GM12878 (cell line): ENCODE data around the gene C2CD5. TPM values are rescaled to one million over a fixed set of nuclear protein-coding genes. Genes with fewer than 3 reads are reported as not detected.

Experiments
- CEBPZ ChIP-seq: fragments of 150-350 bp; IDR thresholded peaks from 2 replicates; pipeline ENCODE4 v1.6.1; 2016; ENCODE audit warnings: low read depth, low read length
- DPF2 ChIP-seq: fragments of 450-650 bp; IDR thresholded peaks from 2 replicates; pipeline ENCODE4 v1.6.1; 2017; ENCODE audit warnings: mild to moderate bottlenecking
- ETV6 ChIP-seq, 2 experiments: fragments of 450-650 bp in 1 of 2; IDR thresholded peaks in 1 of 2; conservative IDR thresholded peaks in 1 of 2; 2 replicates each; pipeline ENCODE4 v1.6.1; 2014; ENCODE audit warnings: antibody characterized with exemption in 1 of 2, borderline replicate concordance in 1 of 2, low read depth in 1 of 2, mild to moderate bottlenecking in 1 of 2, moderate library complexity in 1 of 2
- HDAC2 ChIP-seq: fragments of 200-600 bp; sonication (generic); IDR thresholded peaks from 2 replicates; pipeline ENCODE4 v1.6.1; 2017
- KLF5 ChIP-seq: fragments of 450-650 bp; IDR thresholded peaks from 2 replicates; pipeline ENCODE4 v1.6.1; 2014; ENCODE audit warnings: mild to moderate bottlenecking; ENCODE audit not compliant: partially characterized antibody
- MTA3 ChIP-seq: IDR thresholded peaks from 2 replicates; pipeline ENCODE4 v1.6.1; 2012; ENCODE audit warnings: low read length, inconsistent platforms, borderline replicate concordance
- NKRF ChIP-seq: fragments of 450-650 bp; conservative IDR thresholded peaks from 2 replicates; pipeline ENCODE4 v1.6.1; 2017; ENCODE audit warnings: mild to moderate bottlenecking, moderate library complexity
- NR2C2 ChIP-seq: IDR thresholded peaks from 2 replicates; pipeline ENCODE4 v1.6.1; 2011; ENCODE audit warnings: borderline replicate concordance, low read depth; ENCODE audit not compliant: control insufficient read depth, insufficient read length
- NRF1 ChIP-seq: conservative IDR thresholded peaks from 2 replicates; pipeline ENCODE4 v1.6.1; 2011; ENCODE audit warnings: mild to moderate bottlenecking, low read depth, low read length, improper control_type of control experiment
- RB1 ChIP-seq: fragments of 450-650 bp; formaldehyde crosslinking; IDR thresholded peaks from 2 replicates; pipeline ENCODE4 v1.6.1; 2017; ENCODE audit warnings: mild to moderate bottlenecking, borderline replicate concordance
- RBBP5 ChIP-seq: fragments of 200-600 bp; sonication (generic); conservative IDR thresholded peaks from 2 replicates; pipeline ENCODE4 v1.6.1; 2016
- SMAD1 ChIP-seq: fragments of 450-650 bp; IDR thresholded peaks from 2 replicates; pipeline ENCODE4 v1.6.1; 2018; ENCODE audit warnings: mild to moderate bottlenecking, low read depth; ENCODE audit not compliant: partially characterized antibody
- TCF3 ChIP-seq: IDR thresholded peaks from 2 replicates; pipeline ENCODE4 v1.6.1; 2012; ENCODE audit warnings: low read depth, mild to moderate bottlenecking, low read length, borderline replicate concordance; ENCODE audit not compliant: insufficient read depth
- WRNIP1 ChIP-seq: IDR thresholded peaks from 2 replicates; pipeline ENCODE4 v1.6.1; 2011; ENCODE audit warnings: low read depth, low read length, improper control_type of control experiment, borderline replicate concordance
- YY1 ChIP-seq: IDR thresholded peaks from 2 replicates; pipeline ENCODE4 v1.6.1; 2011; ENCODE audit warnings: low read depth, mild to moderate bottlenecking, low read length
- polyA plus RNA-seq, 11 experiments: library from polyadenylated mRNA; depleted of rRNA in 4 of 11; unstranded in 6 of 11; stranded (reverse) in 5 of 11; fragments of >200 nt; fragmentation: Nextera tagmentation in 4 of 11; fragmentation: Illumina TruSeq in 1 of 11; extraction: Ambion mirVana in 4 of 11; extraction: Trizol in 1 of 11; gene quantifications; 1 replicate in 1 of 11; 2 replicates in 10 of 11; pipeline versions ENCODE4 v1.2.1 to v1.2.3, GENCODE V29; 2011 to 2016; ENCODE audit warnings: inconsistent platforms in 2 of 11, missing spikeins in 2 of 11, low read depth in 1 of 11
- total RNA-seq, 4 experiments: library from RNA; depleted of rRNA in 3 of 4; stranded (reverse); fragments of >200 nt in 3 of 4; fragmentation: Illumina TruSeq in 1 of 4; extraction: Trizol in 1 of 4; gene quantifications; 2 replicates each; pipeline versions ENCODE4 v1.2.1 to v1.2.3, GENCODE V29; 2013 to 2021
- TF ChIP-seq, protein P1 (sequence below): IDR thresholded peaks from 2 replicates; pipeline ENCODE4 v1.6.1; 2012; ENCODE audit warnings: low read depth, low read length, improper control_type of control experiment
- TF ChIP-seq, protein P2 (sequence below): fragments of 450-650 bp; IDR thresholded peaks from 2 replicates; pipeline ENCODE4 v1.6.1; 2017; ENCODE audit warnings: mild to moderate bottlenecking, moderate library complexity

C2CD5 gene
- total and polyA plus RNA-seq, 10 of the 15 experiments (the other 5 are each of a cell fraction or from before 2014, with no cell fraction given), result 7.7 to 55.0 (median 27.0) TPM

GRCh38 chr12:22409377-22410164 lies 134.8 kb downstream of the C2CD5 start (continued):
- TF ChIP-seq CEBPZ (no peak), DPF2 (peak; percentile 98), NRF1 (no peak), RB1 (no peak), HDAC2 (no peak), ETV6 (conservative IDR thresholded peaks at IDR 0.05 in 1 of 2, IDR thresholded peaks at IDR 0.05 in 1 of 2; ENCODE audit: borderline replicate concordance in 1 of 2, low read depth in 1 of 2) (no peak; a peak in 1 of 4 replicates), TCF3 (peak; percentile 84; the same call in 1 of the 2 replicates), YY1 (no peak), KLF5 (no peak), MTA3 (peak; percentile 38; the same call in 1 of the 2 replicates), WRNIP1 (no peak), NR2C2 (no peak), RBBP5 (no peak), SMAD1 (no peak), NKRF (no peak)
- TF ChIP-seq, protein P1, sequence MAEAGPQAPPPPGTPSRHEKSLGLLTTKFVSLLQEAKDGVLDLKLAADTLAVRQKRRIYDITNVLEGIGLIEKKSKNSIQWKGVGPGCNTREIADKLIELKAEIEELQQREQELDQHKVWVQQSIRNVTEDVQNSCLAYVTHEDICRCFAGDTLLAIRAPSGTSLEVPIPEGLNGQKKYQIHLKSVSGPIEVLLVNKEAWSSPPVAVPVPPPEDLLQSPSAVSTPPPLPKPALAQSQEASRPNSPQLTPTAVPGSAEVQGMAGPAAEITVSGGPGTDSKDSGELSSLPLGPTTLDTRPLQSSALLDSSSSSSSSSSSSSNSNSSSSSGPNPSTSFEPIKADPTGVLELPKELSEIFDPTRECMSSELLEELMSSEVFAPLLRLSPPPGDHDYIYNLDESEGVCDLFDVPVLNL, result no peak
- TF ChIP-seq, protein P2, sequence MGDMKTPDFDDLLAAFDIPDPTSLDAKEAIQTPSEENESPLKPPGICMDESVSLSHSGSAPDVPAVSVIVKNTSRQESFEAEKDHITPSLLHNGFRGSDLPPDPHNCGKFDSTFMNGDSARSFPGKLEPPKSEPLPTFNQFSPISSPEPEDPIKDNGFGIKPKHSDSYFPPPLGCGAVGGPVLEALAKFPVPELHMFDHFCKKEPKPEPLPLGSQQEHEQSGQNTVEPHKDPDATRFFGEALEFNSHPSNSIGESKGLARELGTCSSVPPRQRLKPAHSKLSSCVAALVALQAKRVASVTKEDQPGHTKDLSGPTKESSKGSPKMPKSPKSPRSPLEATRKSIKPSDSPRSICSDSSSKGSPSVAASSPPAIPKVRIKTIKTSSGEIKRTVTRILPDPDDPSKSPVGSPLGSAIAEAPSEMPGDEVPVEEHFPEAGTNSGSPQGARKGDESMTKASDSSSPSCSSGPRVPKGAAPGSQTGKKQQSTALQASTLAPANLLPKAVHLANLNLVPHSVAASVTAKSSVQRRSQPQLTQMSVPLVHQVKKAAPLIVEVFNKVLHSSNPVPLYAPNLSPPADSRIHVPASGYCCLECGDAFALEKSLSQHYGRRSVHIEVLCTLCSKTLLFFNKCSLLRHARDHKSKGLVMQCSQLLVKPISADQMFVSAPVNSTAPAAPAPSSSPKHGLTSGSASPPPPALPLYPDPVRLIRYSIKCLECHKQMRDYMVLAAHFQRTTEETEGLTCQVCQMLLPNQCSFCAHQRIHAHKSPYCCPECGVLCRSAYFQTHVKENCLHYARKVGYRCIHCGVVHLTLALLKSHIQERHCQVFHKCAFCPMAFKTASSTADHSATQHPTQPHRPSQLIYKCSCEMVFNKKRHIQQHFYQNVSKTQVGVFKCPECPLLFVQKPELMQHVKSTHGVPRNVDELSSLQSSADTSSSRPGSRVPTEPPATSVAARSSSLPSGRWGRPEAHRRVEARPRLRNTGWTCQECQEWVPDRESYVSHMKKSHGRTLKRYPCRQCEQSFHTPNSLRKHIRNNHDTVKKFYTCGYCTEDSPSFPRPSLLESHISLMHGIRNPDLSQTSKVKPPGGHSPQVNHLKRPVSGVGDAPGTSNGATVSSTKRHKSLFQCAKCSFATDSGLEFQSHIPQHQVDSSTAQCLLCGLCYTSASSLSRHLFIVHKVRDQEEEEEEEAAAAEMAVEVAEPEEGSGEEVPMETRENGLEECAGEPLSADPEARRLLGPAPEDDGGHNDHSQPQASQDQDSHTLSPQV, result no peak
